Osteocyte (in vitro differentiated cells): Measurements from ENCODE around the gene C4orf17. TPM values are rescaled to one million over a fixed set of nuclear protein-coding genes. Genes with fewer than 3 reads are reported as not detected.
"Not testable (repeated sequence)": the region's sequence is repeated elsewhere in the genome, so short reads cannot be mapped to it uniquely, and the experiment has no call there.

ENCODE experiments used
- DNase-seq: peaks from one replicate; pipeline ENCODE4 v3.0.0; 2021; ENCODE audit warnings: mixed read lengths; ENCODE audit not compliant: unreplicated experiment; ENCODE audit errors: extremely low spot score
- H3K27ac Mint-ChIP-seq: one replicate; pipeline ENCODE4 v1.8.0; 2021; ENCODE audit warnings: mild to moderate bottlenecking, mixed read lengths; ENCODE audit not compliant: unreplicated experiment
- H3K27me3 Mint-ChIP-seq: one replicate; pipeline ENCODE4 v1.8.0; 2021; ENCODE audit warnings: mixed read lengths; ENCODE audit not compliant: unreplicated experiment
- H3K36me3 Mint-ChIP-seq: one replicate; pipeline ENCODE4 v1.8.0; 2021; ENCODE audit warnings: mixed read lengths; ENCODE audit not compliant: unreplicated experiment
- H3K4me1 Mint-ChIP-seq: one replicate; pipeline ENCODE4 v1.8.0; 2021; ENCODE audit warnings: mixed read lengths; ENCODE audit not compliant: unreplicated experiment
- H3K4me3 Mint-ChIP-seq: one replicate; pipeline ENCODE4 v1.8.0; 2021; ENCODE audit warnings: mild to moderate bottlenecking, moderate library complexity, mixed read lengths; ENCODE audit not compliant: unreplicated experiment
- H3K9me3 Mint-ChIP-seq: one replicate; pipeline ENCODE4 v1.8.0; 2021; ENCODE audit warnings: mixed read lengths; ENCODE audit not compliant: unreplicated experiment
- CTCF ChIP-seq: fragments of 200-600 bp; sonication (generic); IDR thresholded peaks from 2 replicates; pipeline ENCODE4 v1.5.0; 2021; ENCODE audit warnings: antibody characterized with exemption, mild to moderate bottlenecking, moderate library complexity
- total RNA-seq: library from RNA; stranded (reverse); gene quantifications from 2 replicates; pipeline ENCODE4 v1.2.1, GENCODE V29; 2021

C4orf17 gene
- total RNA-seq, 1 donor from 2014 or later = not detected

- DNase-seq = no peak
- Mint-ChIP-seq H3K36me3 (no peaks in the 10 kb centered on the region), H3K9me3 (peaks cover 24% of the 10 kb centered on the region), H3K4me3 (no peak overlapping the region), H3K27me3 (peaks cover 18% of the 10 kb centered on the region), H3K4me1 (no peaks in the 10 kb centered on the region), H3K27ac (no peak overlapping the region)
- no peak for TF ChIP-seq CTCF
Measured at GRCh38 chr4:99485212-99485611, 25.6 kb upstream of the C4orf17 start.

GRCh38 chr4:99486648-99487047 lies 24.2 kb upstream of the C4orf17 start:
- not testable (repeated sequence) for H3K36me3 Mint-ChIP-seq, H3K4me3 Mint-ChIP-seq, DNase-seq, H3K4me1 Mint-ChIP-seq, H3K27me3 Mint-ChIP-seq, H3K27ac Mint-ChIP-seq
- peaks cover 24% of the 10 kb centered on the region for H3K9me3 Mint-ChIP-seq

- H3K36me3 Mint-ChIP-seq = no peaks in the 10 kb centered on the region
- no peak for TF ChIP-seq CTCF
- no peaks in the 10 kb centered on the region for H3K4me1 Mint-ChIP-seq
- peaks cover 26% of the 10 kb centered on the region for H3K9me3 Mint-ChIP-seq
- H3K27ac Mint-ChIP-seq = no peak overlapping the region
- no peak for DNase-seq
- H3K4me3 Mint-ChIP-seq = no peak overlapping the region
- peaks cover 2% of the 10 kb centered on the region for H3K27me3 Mint-ChIP-seq
Measured at GRCh38 chr4:99490286-99490685, 20.5 kb upstream of the C4orf17 start.

GRCh38 chr4:99504804-99505502 lies 5.9 kb upstream of the C4orf17 start:
- Mint-ChIP-seq H3K27me3 (peaks cover 22% of the 10 kb centered on the region), H3K4me1 (peaks cover 9% of the 10 kb centered on the region), H3K9me3 (peaks cover 14% of the 10 kb centered on the region), H3K36me3 (no peaks in the 10 kb centered on the region), H3K4me3 (no peak overlapping the region), H3K27ac (no peak overlapping the region)
- no peak for DNase-seq
- no peak for TF ChIP-seq CTCF

GRCh38 chr4:99506781-99507180 lies 4.0 kb upstream of the C4orf17 start:
- H3K27me3 Mint-ChIP-seq = peaks cover 31% of the 10 kb centered on the region
- TF ChIP-seq CTCF = no peak
- peaks cover 9% of the 10 kb centered on the region for H3K4me1 Mint-ChIP-seq
- peaks cover 17% of the 10 kb centered on the region for H3K9me3 Mint-ChIP-seq
- no peak overlapping the region for H3K27ac Mint-ChIP-seq
- DNase-seq = no peak
- no peak overlapping the region for H3K4me3 Mint-ChIP-seq
- no peaks in the 10 kb centered on the region for H3K36me3 Mint-ChIP-seq
